GM19395 (cell line): Measurements from ENCODE around the gene ZNF497.
A peak's percentile ranks its signal among the peaks of the same experiment; 100 is the strongest.
"Not testable (repeated sequence)": the region's sequence is repeated elsewhere in the genome, so short reads cannot be mapped to it uniquely, and the experiment has no call there.

Experiments
- ATAC-seq: cut with Tn5 transposase; IDR thresholded peaks from one replicate; pipeline ENCODE4 v1.9.1; 2021; ENCODE audit warnings: mild to moderate bottlenecking, moderate library complexity; ENCODE audit not compliant: unreplicated experiment

The ZNF497 gene

DNA sequence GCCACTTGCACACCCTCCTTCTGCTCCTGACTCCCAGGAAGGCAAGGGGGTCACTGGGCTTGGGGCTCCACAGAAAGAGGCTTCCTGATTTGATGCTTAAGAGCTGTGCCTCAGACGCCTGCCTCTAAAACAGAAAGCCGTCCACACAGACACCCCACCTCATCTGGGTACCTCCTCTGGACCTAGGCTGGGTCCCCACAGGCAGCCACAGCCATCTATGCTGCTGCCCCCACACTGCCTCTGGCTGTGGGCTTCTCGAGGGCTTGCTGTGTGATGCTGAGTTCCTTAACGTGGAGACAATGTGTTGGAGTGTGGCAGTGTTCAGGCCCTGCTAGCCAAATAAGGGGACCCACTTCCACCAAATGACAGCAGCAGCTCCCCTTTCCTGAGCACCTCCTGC, 44.3 kb downstream of the ZNF497 start:
- no peak for ATAC-seq

DNA sequence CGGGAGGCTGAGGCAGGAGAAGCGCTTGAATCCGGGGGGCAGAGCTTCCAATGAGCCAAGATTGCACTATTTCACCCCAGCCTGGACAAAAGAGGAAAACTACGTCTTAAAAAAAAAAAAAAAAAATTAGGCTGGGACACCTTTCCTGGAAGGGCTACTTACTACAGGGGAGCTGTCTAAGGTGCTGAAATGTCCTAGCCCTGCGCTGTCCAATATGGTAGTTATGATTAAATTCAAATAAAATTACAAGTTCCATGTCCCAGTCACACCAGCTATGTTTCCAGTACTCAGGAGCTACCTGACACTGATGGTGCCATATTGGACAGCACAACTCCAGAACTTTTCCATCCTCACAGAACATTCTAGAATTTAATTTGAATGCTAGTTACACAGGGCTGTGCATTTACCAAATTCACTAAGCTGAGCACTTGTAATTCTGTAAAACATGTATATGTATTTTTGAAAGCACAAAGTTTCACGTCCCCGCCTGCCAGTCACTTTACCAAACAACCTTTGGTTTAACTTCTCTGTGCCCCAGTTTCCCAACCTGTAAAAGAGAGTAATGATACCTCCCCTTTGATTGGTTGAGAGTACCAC, 45.0 kb downstream of the ZNF497 start:
- no peak for ATAC-seq

- ATAC-seq = no peak
Measured at GRCh38 chr19:58315580-58315979, 47.0 kb downstream of the ZNF497 start.

DNA sequence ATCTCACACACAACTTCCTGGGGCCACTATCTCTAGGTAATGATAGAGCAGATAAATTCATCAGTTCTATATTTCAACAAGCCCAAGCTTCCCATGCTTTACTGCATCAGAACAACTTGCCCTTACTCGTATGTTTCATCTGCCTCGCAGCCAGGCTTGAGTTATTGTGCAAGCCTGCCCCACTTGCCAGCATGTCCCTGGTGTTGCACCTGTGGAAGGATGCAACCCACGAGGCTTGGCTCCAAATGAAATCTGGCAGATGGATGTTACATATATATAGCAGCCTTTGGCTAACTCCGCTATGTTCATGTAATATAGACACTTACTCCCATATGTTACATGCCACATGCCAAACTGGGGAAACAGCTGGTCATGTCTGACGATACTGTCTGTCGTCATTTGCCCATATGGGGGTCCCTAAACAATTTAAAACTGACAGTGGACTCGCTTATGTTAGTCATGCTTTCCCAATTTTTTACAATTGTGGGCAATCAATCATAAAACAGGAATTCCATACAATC, 51.1 kb downstream of the ZNF497 start:
- no peak for ATAC-seq

DNA sequence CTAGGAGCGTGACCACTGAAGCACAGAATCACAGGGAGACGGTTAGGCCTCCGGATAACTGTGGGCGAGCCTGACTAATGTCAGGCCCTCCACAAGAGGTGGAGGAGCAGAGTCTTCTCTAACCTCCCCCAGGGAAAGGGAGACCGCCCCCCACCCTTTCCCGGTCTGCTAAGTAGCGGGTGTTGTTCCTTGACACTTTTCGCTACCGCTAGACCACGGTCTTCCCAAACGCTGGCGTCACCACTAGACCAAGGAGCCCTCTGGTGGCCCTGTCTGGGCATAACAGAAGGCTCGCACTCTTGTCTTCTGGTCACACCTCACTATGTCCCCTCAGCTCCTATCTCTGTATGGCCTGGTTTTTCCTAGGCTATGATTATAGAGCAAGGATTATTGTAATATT, 51.9 kb downstream of the ZNF497 start:
- not testable (repeated sequence) for ATAC-seq

GRCh38 chr19:58307736-58308135, 54.8 kb downstream of the ZNF497 start:
- no peak for ATAC-seq

- ATAC-seq = no peak
Measured at GRCh38 chr19:58305932-58306323, 56.6 kb downstream of the ZNF497 start.

DNA sequence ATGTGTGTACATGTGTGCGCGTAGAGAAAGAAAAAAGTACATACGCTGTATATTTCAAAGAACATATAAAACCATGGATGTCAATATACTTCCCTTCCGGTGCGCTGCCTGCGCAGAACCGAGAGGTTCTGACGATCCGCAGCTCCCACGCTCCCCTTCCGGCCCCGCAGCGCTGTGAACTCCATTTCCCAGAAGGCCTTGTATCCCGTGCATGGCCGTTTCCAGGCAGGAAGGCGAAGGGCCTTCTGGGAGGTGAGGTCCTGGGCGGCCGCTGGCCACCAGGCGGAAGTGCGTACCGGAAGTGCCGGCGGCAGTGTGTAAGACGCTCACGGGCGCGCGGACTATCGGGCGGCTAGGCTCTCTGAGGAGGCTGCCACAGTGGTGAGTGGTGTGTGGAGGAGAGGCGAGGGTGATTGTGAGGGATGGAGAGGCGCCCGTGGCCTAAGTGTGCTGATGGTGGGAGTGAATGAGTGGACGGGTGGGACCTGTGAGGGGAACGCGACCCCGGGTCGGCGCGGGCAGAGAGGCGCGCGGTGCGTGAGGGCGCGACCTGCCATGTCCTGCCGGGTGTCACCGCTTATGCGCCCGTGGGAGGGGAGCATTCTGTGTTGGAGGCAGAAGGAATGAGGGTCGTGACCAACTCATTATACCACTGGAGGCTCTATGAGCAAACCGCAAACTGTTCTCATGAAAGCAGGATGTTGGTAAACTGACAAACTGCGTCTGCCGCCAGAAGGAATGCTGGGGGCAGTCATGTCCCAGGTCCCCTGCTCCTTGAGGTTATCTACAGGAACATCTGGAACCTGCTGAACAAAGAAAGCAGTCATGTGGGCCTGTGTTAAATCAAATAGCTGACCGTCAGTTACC, 57.3 kb downstream of the ZNF497 start, which contains the start of gene ERVK3-1:
TSS of gene ERVK3-1 (plus strand) at position 313 of the 867 bp plus-strand sequence. CDS start 6,792 bp downstream, outside the sequence.
- ATAC-seq = peak; percentile 96

DNA sequence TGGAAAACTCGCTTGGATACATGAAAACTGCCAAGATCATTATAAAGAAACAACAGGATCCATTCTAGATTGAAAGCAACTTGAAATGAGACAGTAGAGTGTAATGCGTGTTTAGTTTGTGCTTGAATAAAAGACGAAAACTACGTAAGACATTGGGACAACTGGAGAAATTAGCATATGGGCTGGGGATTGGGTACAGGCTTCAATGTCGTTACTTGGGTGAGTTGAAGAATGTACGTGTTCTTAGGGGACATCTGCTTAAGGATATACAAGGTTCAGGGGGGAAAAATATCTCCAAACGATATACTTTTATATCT, 57.8 kb downstream of the ZNF497 start:
- ATAC-seq = no peak
